Loucy (cell line): ENCODE measurements around the gene MAP1B.

Source experiments
- H2AFZ ChIP-seq: fragments of 200-600 bp; sonication (generic); 2 replicates; pipeline ENCODE4 v1.6.0; 2016; ENCODE audit warnings: antibody characterized with exemption, mild to moderate bottlenecking, low read length, moderate library complexity
- H3F3A ChIP-seq: fragments of 200-600 bp; 2 replicates; pipeline ENCODE4 v1.6.0; 2016; ENCODE audit warnings: antibody characterized with exemption, low read depth, mild to moderate bottlenecking
- H3K27me3 ChIP-seq: fragments of 200-600 bp; sonication (generic); 2 replicates; pipeline ENCODE4 v1.6.1; 2014; ENCODE audit warnings: low read length, mild to moderate bottlenecking; ENCODE audit not compliant: insufficient read depth, poor library complexity, severe bottlenecking
- H3K36me3 ChIP-seq: fragments of 200-600 bp; sonication (generic); 2 replicates; pipeline ENCODE4 v1.6.1; 2016; ENCODE audit warnings: low read length; ENCODE audit not compliant: insufficient read depth
- H3K4me1 ChIP-seq: fragments of 200-600 bp; sonication (generic); 2 replicates; pipeline ENCODE4 v1.5.1; 2014; ENCODE audit warnings: low read length, mild to moderate bottlenecking; ENCODE audit not compliant: insufficient read depth, poor library complexity, severe bottlenecking
- H3K4me2 ChIP-seq: fragments of 200-600 bp; sonication (generic); 2 replicates; pipeline ENCODE4 v1.6.0; 2014; ENCODE audit warnings: antibody characterized with exemption, low read length, low read depth, mild to moderate bottlenecking; ENCODE audit not compliant: poor library complexity, severe bottlenecking
- H3K4me3 ChIP-seq: fragments of 200-600 bp; sonication (generic); 2 replicates; pipeline ENCODE4 v1.5.1; 2014; ENCODE audit warnings: low read length, mild to moderate bottlenecking, mixed read lengths; ENCODE audit not compliant: poor library complexity, severe bottlenecking
- H3K79me2 ChIP-seq: fragments of 200-600 bp; sonication (generic); 2 replicates; pipeline ENCODE4 v1.6.1; 2014; ENCODE audit warnings: low read length; ENCODE audit not compliant: insufficient read depth
- H3K9ac ChIP-seq: fragments of 200-600 bp; sonication (generic); 2 replicates; pipeline ENCODE4 v1.6.0; 2014; ENCODE audit warnings: mild to moderate bottlenecking, low read depth, low read length, moderate library complexity; ENCODE audit not compliant: poor library complexity, severe bottlenecking
- H3K9me2 ChIP-seq: fragments of 200-600 bp; sonication (generic); replicated peaks from 2 replicates; pipeline ENCODE4 v1.6.1; 2016; ENCODE audit warnings: low read depth, low read length, mixed read lengths
- H3K9me3 ChIP-seq: fragments of 200-600 bp; sonication (generic); 2 replicates; pipeline ENCODE4 v1.6.1; 2014; ENCODE audit warnings: mild to moderate bottlenecking, antibody characterized with exemption, low read length, low read depth; ENCODE audit not compliant: insufficient read depth
- H4K20me1 ChIP-seq: fragments of 200-600 bp; sonication (generic); 2 replicates; pipeline ENCODE4 v1.6.0; 2014; ENCODE audit warnings: antibody characterized with exemption, low read length, mild to moderate bottlenecking; ENCODE audit not compliant: insufficient read depth, poor library complexity, severe bottlenecking
- EZH2phosphoT487 ChIP-seq: fragments of 200-600 bp; IDR thresholded peaks from 2 replicates; pipeline ENCODE4 v1.6.1; 2018; ENCODE audit warnings: antibody characterized with exemption, mild to moderate bottlenecking, moderate library complexity, borderline replicate concordance
- TF ChIP-seq, protein P1 (sequence below): fragments of 200-600 bp; sonication (generic); conservative IDR thresholded peaks from 2 replicates; pipeline ENCODE4 v1.5.1; 2014; ENCODE audit warnings: mild to moderate bottlenecking, antibody characterized with exemption, low read length

The MAP1B gene

DNA sequence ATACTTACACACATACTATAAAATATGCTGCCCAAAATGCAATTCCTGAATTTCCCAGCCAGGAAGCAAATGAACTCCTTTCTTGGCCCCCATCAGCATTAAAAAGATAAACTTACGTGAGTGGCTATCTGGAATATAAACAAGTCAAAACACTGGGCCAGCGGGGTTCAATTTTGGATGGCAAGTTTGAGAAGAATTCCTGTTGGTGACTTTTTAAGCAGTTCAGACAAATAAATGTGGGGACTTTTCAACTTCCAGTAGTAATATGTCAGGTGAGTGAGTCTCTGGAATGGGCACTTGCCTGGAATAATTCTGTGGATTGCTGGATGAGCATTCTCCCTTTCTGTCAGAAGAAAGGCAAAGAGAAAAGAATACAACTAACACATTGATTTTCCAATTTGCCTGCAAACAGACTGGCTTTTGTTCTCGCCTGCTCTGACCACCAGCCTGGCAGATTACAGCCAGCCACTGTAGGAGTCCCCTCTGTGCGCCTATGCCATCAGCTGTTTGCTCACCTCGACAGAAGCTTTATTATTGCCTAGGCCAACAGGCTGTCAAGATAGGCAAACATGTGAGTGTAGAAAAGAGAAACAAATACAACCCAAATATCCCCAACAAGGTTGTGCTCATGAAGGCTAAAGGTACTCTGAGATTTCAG is 134.2 kb downstream of the MAP1B start:
- no peak overlapping the region for H2AFZ ChIP-seq
- H3K4me1 ChIP-seq, result peaks cover 26% of the 10 kb centered on the region
- H3K9me2 ChIP-seq, result no peaks in the 10 kb centered on the region
- H3K9ac ChIP-seq, result no peak overlapping the region
- H3K4me3 ChIP-seq, result no peak overlapping the region
- H3K4me2 ChIP-seq, result no peak overlapping the region
- no peaks in the 10 kb centered on the region for H3K27me3 ChIP-seq
- no peaks in the 10 kb centered on the region for H3K9me3 ChIP-seq
- TF ChIP-seq EZH2phosphoT487, result no peak
- TF ChIP-seq, protein P1, sequence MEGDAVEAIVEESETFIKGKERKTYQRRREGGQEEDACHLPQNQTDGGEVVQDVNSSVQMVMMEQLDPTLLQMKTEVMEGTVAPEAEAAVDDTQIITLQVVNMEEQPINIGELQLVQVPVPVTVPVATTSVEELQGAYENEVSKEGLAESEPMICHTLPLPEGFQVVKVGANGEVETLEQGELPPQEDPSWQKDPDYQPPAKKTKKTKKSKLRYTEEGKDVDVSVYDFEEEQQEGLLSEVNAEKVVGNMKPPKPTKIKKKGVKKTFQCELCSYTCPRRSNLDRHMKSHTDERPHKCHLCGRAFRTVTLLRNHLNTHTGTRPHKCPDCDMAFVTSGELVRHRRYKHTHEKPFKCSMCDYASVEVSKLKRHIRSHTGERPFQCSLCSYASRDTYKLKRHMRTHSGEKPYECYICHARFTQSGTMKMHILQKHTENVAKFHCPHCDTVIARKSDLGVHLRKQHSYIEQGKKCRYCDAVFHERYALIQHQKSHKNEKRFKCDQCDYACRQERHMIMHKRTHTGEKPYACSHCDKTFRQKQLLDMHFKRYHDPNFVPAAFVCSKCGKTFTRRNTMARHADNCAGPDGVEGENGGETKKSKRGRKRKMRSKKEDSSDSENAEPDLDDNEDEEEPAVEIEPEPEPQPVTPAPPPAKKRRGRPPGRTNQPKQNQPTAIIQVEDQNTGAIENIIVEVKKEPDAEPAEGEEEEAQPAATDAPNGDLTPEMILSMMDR, result no peak
- H3K36me3 ChIP-seq, result peaks cover 15% of the 10 kb centered on the region; the same call in 1 of the 2 replicates
- peaks cover 14% of the 10 kb centered on the region for H4K20me1 ChIP-seq
- H3K79me2 ChIP-seq, result no peaks in the 10 kb centered on the region
- H3F3A ChIP-seq, result no peaks in the 10 kb centered on the region

- Histone ChIP-seq H3K4me2 (no peak overlapping the region), H4K20me1 (peaks cover 9% of the 10 kb centered on the region), H3K4me1 (peaks cover 35% of the 10 kb centered on the region), H3K36me3 (peaks cover under 1% of the 10 kb centered on the region; the same call in 1 of the 2 replicates), H3K9me2 (no peaks in the 10 kb centered on the region), H3K79me2 (0 out of 2 replicates have a peak, but pooled peaks cover 5% of the 10 kb centered on the region), H3K27me3 (no peaks in the 10 kb centered on the region), H3K4me3 (no peak overlapping the region), H3K9me3 (no peaks in the 10 kb centered on the region), H3F3A (no peaks in the 10 kb centered on the region), H3K9ac (no peak overlapping the region), H2AFZ (no peak overlapping the region)
- TF ChIP-seq, protein P1, result no peak
- no peak for TF ChIP-seq EZH2phosphoT487
Observed at GRCh38 chr5:72242796-72243475, 135.7 kb downstream of the MAP1B start.

DNA sequence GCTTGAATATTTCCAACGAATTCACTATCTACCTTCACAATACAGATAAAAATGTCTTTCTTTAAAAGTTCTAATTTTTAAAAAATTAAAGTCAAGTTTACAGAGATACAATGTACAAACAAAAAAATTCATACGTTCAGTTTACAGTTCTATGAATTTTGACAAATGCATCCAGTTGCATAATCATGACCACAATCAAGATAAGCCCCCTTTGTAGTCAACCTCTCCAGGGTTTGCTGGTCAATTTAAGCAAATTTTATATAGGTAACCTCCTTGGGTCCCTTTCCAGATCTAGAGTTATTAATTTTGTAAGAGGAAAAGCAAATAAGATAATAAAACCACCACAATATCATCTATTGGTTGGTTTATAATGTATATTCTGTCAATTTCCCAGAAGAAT is 136.4 kb downstream of the MAP1B start:
- H3K36me3 ChIP-seq, result no peaks in the 10 kb centered on the region
- 0 out of 2 replicates have a peak, but pooled peaks cover 5% of the 10 kb centered on the region for H3K79me2 ChIP-seq
- H3K4me1 ChIP-seq, result peaks cover 35% of the 10 kb centered on the region
- H4K20me1 ChIP-seq, result peaks cover 9% of the 10 kb centered on the region
- no peak overlapping the region for H3K4me3 ChIP-seq
- no peak overlapping the region for H2AFZ ChIP-seq
- no peaks in the 10 kb centered on the region for H3K27me3 ChIP-seq
- no peaks in the 10 kb centered on the region for H3K9me2 ChIP-seq
- H3K9me3 ChIP-seq, result no peaks in the 10 kb centered on the region
- no peak for TF ChIP-seq EZH2phosphoT487
- TF ChIP-seq, protein P1, result no peak
- no peak overlapping the region for H3K9ac ChIP-seq
- H3F3A ChIP-seq, result no peaks in the 10 kb centered on the region
- no peak overlapping the region for H3K4me2 ChIP-seq
